KMS-11 (cell line): ENCODE results near the gene NYAP1.

Experiments
- H2AFZ ChIP-seq: fragments of 200-600 bp; sonication (generic); 2 replicates; pipeline ENCODE4 v1.6.1; 2016; ENCODE audit warnings: antibody characterized with exemption, mixed run types, low read depth
- H3K27ac ChIP-seq: fragments of 200-600 bp; sonication (generic); 2 replicates; pipeline ENCODE4 v1.6.1; 2016; ENCODE audit warnings: mild to moderate bottlenecking, mixed run types
- H3K27me3 ChIP-seq: fragments of 200-600 bp; sonication (generic); 2 replicates; pipeline ENCODE4 v1.6.1; 2017; ENCODE audit warnings: mild to moderate bottlenecking, low read depth, mixed run types, moderate library complexity; ENCODE audit not compliant: insufficient read depth
- H3K36me3 ChIP-seq: fragments of 200-600 bp; sonication (generic); 2 replicates; pipeline ENCODE4 v1.6.1; 2017; ENCODE audit warnings: mild to moderate bottlenecking, mixed run types; ENCODE audit not compliant: insufficient read depth
- H3K4me1 ChIP-seq: fragments of 200-600 bp; sonication (generic); 2 replicates; pipeline ENCODE4 v1.6.1; 2016; ENCODE audit warnings: mild to moderate bottlenecking, low read depth, mixed run types; ENCODE audit not compliant: poor library complexity, severe bottlenecking
- H3K4me2 ChIP-seq: fragments of 200-600 bp; sonication (generic); 2 replicates; pipeline ENCODE4 v1.7.0; 2016; ENCODE audit warnings: mild to moderate bottlenecking, mixed run types
- H3K4me3 ChIP-seq: fragments of 200-600 bp; sonication (generic); IDR thresholded peaks from 2 replicates; pipeline ENCODE4 v1.6.1; 2017; ENCODE audit warnings: low read depth, low read length, mixed read lengths; ENCODE audit not compliant: insufficient read depth
- H3K79me2 ChIP-seq: fragments of 200-600 bp; sonication (generic); 2 replicates; pipeline ENCODE4 v1.6.1; 2016; ENCODE audit warnings: low read depth, mixed run types; ENCODE audit not compliant: insufficient read depth
- H3K9ac ChIP-seq: fragments of 200-600 bp; sonication (generic); 2 replicates; pipeline ENCODE4 v1.6.1; 2016; ENCODE audit warnings: mild to moderate bottlenecking, mixed run types
- H4K20me1 ChIP-seq: fragments of 200-600 bp; sonication (generic); 2 replicates; pipeline ENCODE4 v1.6.1; 2016; ENCODE audit warnings: mild to moderate bottlenecking, mixed run types; ENCODE audit not compliant: insufficient read depth
- TF ChIP-seq, protein P1 (sequence below): fragments of 200-600 bp; sonication (generic); conservative IDR thresholded peaks from 2 replicates; pipeline ENCODE4 v1.6.1; 2017; ENCODE audit warnings: low read depth, mild to moderate bottlenecking, antibody characterized with exemption, low read length, moderate library complexity, mixed read lengths

NYAP1 gene

DNA sequence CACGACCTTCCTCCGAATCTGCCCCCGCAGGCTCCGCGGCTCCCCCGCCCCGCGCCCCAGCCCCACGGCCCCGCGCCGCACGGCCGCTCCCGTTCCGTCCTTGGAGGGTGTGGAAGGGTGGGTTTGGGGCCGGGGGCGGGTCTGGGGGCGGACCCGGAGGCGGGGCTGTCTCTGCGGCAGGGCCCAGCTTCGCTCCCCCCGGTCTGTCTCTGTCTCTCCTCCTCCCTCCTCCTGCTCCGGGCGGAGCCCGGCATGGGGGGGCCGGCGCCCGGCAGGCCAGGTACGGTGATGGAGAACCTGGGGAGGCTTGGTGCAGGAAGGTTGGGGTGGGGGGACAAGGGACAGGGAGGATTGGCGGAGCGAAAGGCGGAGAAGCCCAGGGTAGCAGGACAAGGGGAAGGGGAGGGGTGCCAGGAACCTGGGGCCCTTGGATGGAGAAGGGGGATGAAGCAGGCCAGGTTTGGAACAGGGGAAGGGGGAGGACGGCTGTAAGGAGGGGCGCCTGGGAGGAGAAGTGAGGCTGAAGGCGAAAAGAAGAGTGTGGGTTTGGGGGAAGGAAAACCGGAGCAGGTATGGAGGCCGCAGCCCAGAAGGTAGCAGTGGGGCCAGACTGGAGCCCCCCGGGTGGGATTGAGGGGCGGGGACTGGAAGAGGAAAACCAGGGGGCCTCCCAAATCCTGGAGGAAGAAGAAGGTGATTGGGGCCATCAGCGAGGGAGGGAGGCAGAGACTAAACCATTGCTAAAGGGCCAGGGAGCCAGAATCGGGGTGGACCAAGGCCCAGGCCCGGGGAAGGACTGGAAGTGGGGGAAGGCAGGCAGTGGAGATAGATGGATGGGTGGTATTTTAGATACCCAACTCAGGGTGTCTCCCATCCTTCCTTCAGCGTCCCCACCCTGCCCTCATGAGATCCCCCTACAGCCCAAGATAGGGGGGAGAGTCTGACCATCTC is at the start of gene NYAP1:
NYAP1 (plus strand) TSS at position 206 of the 951 bp plus-strand sequence. CDS start 1,385 bp downstream, outside the sequence.
- Histone ChIP-seq H3K4me2 (peak within 1 kb of the TSS; percentile 77), H4K20me1 (no peaks in the 10 kb centered on the region), H3K4me1 (peaks cover 19% of the 10 kb centered on the region), H3K79me2 (no peaks in the 10 kb centered on the region), H3K36me3 (no peaks in the 10 kb centered on the region), H2AFZ (peak within 1 kb of the TSS; percentile 89), H3K27me3 (peaks cover 4% of the 10 kb centered on the region; the same call in 1 of the 2 replicates), H3K9ac (no peak within 1 kb of the TSS), H3K4me3 (no peak within 1 kb of the TSS), H3K27ac (no peak within 1 kb of the TSS)
- TF ChIP-seq, protein P1, sequence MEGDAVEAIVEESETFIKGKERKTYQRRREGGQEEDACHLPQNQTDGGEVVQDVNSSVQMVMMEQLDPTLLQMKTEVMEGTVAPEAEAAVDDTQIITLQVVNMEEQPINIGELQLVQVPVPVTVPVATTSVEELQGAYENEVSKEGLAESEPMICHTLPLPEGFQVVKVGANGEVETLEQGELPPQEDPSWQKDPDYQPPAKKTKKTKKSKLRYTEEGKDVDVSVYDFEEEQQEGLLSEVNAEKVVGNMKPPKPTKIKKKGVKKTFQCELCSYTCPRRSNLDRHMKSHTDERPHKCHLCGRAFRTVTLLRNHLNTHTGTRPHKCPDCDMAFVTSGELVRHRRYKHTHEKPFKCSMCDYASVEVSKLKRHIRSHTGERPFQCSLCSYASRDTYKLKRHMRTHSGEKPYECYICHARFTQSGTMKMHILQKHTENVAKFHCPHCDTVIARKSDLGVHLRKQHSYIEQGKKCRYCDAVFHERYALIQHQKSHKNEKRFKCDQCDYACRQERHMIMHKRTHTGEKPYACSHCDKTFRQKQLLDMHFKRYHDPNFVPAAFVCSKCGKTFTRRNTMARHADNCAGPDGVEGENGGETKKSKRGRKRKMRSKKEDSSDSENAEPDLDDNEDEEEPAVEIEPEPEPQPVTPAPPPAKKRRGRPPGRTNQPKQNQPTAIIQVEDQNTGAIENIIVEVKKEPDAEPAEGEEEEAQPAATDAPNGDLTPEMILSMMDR = no peak

DNA sequence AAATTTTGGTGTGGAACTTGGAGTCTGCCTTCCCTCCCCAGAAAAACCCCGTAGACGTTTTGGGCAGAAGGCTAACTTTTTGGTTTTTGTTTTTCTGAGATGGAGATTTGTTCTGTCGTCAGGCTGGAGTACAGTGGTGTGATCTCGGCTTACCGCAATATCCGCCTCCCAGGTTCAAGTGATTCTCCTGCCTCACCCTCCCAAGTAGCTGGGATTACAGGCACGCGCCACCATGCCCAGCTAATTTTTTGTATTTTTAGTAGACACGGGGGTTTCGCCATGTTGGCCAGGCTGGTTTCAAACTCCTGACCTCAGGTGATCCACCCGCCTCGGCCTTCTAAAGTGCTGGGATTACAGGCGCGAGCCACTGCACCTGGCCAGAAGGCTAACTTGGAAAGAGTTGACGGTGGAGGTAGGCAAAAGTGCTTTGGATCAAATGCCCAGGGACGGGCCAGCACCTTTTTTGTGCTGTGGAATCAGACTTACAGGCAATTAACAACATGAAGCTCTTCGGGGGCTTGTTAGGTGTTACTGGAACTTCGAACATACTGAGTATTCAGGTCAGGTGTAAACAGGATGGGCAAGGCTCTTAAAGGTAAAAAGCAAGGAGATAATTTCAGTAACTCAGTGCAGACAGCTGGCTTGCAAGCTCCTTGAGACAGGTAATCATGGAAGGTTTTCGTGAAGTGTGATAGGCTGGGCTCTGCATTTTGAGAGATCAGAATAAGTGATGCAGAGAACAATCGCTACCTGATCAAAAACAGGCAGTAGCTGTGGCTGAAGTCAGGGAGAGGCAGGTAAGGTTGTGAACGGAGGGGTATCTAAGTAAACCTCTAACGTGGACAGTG is 49.2 kb upstream of the NYAP1 start:
- Histone ChIP-seq H3K27me3 (no peaks in the 10 kb centered on the region), H3K36me3 (peaks cover 4% of the 10 kb centered on the region; the same call in 1 of the 2 replicates), H3K27ac (peak overlapping the region; percentile 77), H3K4me2 (peak overlapping the region; percentile 95), H3K79me2 (peaks cover 49% of the 10 kb centered on the region), H4K20me1 (no peaks in the 10 kb centered on the region), H3K4me3 (no peak overlapping the region), H2AFZ (no peak overlapping the region), H3K9ac (no peak overlapping the region; the same call in 1 of the 2 replicates), H3K4me1 (peaks cover 39% of the 10 kb centered on the region)
- TF ChIP-seq, protein P1 = no peak

DNA sequence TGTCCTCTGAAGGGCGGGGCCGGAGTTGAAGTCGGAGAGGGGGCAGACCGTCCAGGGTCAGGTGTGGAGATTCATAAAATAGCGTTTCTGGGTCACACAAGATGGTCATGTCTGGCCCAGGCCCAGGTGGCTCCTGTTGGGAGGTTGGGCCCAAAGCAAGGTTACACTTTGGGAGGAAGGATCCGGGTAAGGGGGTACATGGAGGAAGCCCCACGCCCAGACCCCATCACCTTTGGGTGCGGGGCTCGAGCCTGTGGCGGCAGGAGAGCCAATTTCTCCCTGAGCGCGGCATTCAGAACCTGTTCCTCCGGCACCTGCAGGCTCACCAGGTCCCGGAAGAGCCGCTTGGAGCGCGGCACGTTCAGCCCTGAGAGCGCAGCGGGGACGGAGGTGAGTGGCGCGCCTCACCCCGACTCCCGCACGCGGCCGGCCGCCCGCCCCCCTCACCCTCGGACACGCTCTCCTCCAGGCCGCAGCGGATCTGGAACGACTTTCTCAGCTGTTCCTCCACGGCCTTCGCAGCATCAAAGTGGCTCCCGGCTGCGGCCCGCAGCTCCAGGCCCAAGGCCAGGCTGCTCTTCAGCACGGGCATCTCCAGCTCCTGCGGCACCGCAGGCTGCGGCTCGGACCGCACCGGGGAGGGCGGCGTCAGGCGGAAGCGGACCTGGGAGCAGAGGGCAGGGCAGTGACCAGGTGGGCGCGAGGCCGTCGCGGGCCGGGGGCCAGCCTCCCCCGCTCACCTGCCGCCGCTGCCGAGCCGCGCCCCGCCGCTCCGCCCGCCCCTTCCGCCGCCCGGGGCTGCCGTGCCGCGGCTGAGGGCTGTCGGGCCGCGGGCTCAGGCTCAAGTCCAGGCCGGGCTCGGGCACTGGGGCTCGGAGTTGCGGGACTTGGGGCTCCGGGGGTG is 48.1 kb upstream of the NYAP1 start:
- Histone ChIP-seq H2AFZ (peak overlapping the region; percentile 48; the same call in 1 of the 2 replicates), H3K4me1 (peaks cover 37% of the 10 kb centered on the region), H3K4me3 (no peak overlapping the region), H3K27me3 (no peaks in the 10 kb centered on the region), H3K36me3 (peaks cover 4% of the 10 kb centered on the region; the same call in 1 of the 2 replicates), H3K9ac (peak overlapping the region; percentile 82), H3K4me2 (peak overlapping the region; percentile 95), H3K27ac (peak overlapping the region; percentile 77), H3K79me2 (peaks cover 41% of the 10 kb centered on the region), H4K20me1 (no peaks in the 10 kb centered on the region)
- TF ChIP-seq, protein P1 = no peak
